Duodenal mucosa (tissue), 2 donors: Measurements from ENCODE around the gene CNGA1.
"Not testable (repeated sequence)": the region's sequence is repeated elsewhere in the genome, so short reads cannot be mapped to it uniquely, and the experiment has no call there.

Experiments used
- H3K27ac ChIP-seq: one replicate; pipeline ENCODE4 v1.7.0; 2013; ENCODE audit warnings: low read depth, low read length
- H3K27me3 ChIP-seq, 2 donors: one replicate each; pipeline ENCODE4 v1.7.0; 2013; ENCODE audit warnings: low read length in 2 of 2, control low read depth in 1 of 2; ENCODE audit not compliant: insufficient read depth in 2 of 2, control insufficient read depth in 1 of 2
- H3K36me3 ChIP-seq, 2 donors: one replicate each; pipeline ENCODE4 v1.7.0; 2013; ENCODE audit warnings: low read length in 2 of 2, control low read depth in 1 of 2; ENCODE audit not compliant: insufficient read depth in 2 of 2, control insufficient read depth in 1 of 2
- H3K4me1 ChIP-seq, 2 donors: one replicate each; pipeline ENCODE4 v1.7.0; 2013; ENCODE audit warnings: low read length in 2 of 2, control low read depth in 1 of 2; ENCODE audit not compliant: insufficient read depth in 2 of 2, control insufficient read depth in 1 of 2
- H3K4me3 ChIP-seq, 2 donors: one replicate each; pipeline ENCODE4 v1.7.0; 2013; ENCODE audit warnings: low read length in 2 of 2, low read depth in 1 of 2
- H3K9ac ChIP-seq, 2 donors: one replicate each; pipeline ENCODE4 v1.7.0; 2013; ENCODE audit warnings: low read length in 2 of 2, low read depth in 1 of 2
- H3K9me3 ChIP-seq, 2 donors: one replicate each; pipeline ENCODE4 v1.7.0; 2013; ENCODE audit warnings: low read length in 2 of 2, control low read depth in 1 of 2; ENCODE audit not compliant: control insufficient read depth in 1 of 2

CNGA1 gene

DNA sequence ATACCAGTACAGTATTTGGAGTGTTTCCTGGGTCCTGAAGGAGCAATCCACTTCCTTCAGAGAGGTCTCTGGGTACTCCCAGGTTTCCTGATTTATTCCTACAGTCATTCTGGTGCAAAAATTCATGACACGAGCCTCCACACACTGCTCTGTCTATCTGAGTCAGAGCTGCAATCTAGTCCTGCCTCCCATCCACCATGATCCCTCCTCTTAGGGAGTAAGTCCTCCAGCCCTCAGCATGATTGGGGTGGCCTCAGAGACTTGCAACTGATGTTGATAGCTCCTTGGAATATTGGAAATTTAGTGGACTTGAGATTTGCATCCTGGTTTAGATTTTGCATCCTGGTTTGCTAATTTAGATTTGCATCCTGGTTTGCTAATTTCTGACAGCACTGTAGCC is 20.5 kb downstream of the CNGA1 start:
- Histone ChIP-seq H3K9ac (no peak overlapping the region), H3K36me3 (no peaks in the 10 kb centered on the region), H3K4me1 (no peaks in the 10 kb centered on the region), H3K4me3 (no peak overlapping the region), H3K27ac (no peak overlapping the region), H3K9me3 (no peaks in the 10 kb centered on the region), H3K27me3 (no peaks in the 10 kb centered on the region)

DNA sequence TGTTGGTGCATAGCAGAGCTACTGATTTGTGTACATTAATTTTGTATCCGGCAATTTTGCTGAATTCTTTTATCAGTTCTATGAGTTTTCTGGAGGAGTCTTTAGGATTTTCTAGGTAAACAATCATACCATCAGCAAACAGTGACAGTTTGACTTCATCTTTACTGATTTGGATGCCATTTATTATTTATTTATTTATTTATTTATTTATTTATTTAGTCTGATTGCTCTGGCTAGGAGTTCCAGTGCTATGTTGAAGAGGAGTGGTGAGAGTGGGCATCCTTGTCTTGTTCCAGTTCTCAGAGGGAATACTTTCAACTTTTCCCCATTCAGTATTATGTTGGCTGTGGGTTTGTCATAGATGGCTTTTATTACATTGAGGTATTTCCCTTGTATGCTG is 24.0 kb downstream of the CNGA1 start:
- not testable (repeated sequence) for H3K36me3 ChIP-seq, H3K4me1 ChIP-seq, H3K4me3 ChIP-seq, H3K27ac ChIP-seq, H3K9ac ChIP-seq, H3K9me3 ChIP-seq, H3K27me3 ChIP-seq

DNA sequence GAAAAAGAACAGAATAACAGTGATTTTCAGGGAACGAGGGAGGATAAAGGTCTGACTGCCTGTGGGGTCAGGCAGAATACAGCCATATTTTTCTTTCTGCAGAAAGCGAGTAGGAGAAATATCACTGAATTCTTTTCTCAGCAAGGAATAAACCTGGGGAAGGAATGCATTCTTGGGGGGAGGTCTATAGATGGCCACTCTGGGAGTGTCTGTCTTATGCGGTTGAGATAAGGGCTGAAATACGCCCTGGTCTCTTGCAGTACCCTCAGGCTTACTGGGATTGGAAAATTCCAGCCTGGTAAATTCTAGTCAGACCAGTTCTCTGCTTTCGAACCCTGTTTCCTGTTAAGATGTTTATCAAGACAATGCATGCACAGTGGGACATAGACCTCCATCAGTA is 26.3 kb downstream of the CNGA1 start:
- Histone ChIP-seq H3K27me3 (no peaks in the 10 kb centered on the region), H3K27ac (no peak overlapping the region), H3K4me3 (no peak overlapping the region), H3K4me1 (no peaks in the 10 kb centered on the region), H3K9ac (no peak overlapping the region), H3K9me3 (peaks cover 5 to 7% of the 10 kb centered on the region in 2 donors), H3K36me3 (no peaks in the 10 kb centered on the region)

DNA sequence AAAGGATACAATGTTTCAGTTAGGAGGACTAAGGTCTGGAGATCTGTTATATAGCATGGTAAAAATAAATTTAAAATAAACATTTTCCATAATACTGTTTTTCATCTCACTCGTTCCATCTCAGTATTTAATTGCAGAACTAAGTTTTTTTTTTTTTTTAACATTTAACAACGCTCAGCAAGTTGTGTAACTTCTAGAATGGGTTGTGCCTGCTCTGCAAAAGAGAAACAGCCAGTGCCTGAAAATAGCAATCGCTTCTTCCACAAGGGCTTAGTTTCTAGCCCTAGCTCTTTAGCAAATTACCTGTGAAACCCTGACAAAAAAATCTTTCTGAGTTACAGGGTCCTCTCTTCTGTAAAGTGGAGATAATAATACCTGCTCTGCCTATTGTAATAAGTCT is 41.9 kb downstream of the CNGA1 start:
- no peaks in the 10 kb centered on the region for H3K27me3 ChIP-seq
- H3K4me3 ChIP-seq, result no peak overlapping the region
- no peaks in the 10 kb centered on the region for H3K4me1 ChIP-seq
- H3K36me3 ChIP-seq, result no peaks in the 10 kb centered on the region
- H3K9me3 ChIP-seq, result no peaks in the 10 kb centered on the region
- no peak overlapping the region for H3K27ac ChIP-seq
- no peak overlapping the region for H3K9ac ChIP-seq

DNA sequence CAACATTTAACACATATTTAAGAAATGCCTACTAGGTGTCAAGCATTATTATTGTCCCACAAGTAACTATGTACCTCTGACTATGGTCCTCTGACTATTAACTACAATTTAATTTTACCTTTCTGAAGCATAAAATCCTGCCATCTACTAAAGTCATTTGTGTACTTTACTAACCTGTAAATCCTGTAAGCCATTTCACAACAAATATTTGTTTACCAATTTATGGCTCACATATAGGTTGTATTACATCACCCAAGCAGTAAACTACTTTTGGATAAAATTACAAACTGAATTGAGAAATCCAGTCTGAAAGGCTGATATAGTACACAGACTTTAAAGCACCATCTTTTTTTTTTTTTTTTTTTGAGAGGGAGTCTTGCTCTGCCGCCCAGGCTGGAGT is 43.8 kb downstream of the CNGA1 start:
- Histone ChIP-seq H3K4me1 (no peaks in the 10 kb centered on the region), H3K36me3 (no peaks in the 10 kb centered on the region), H3K9me3 (no peaks in the 10 kb centered on the region), H3K27me3 (no peaks in the 10 kb centered on the region), H3K4me3 (no peak overlapping the region), H3K9ac (no peak overlapping the region), H3K27ac (no peak overlapping the region)

DNA sequence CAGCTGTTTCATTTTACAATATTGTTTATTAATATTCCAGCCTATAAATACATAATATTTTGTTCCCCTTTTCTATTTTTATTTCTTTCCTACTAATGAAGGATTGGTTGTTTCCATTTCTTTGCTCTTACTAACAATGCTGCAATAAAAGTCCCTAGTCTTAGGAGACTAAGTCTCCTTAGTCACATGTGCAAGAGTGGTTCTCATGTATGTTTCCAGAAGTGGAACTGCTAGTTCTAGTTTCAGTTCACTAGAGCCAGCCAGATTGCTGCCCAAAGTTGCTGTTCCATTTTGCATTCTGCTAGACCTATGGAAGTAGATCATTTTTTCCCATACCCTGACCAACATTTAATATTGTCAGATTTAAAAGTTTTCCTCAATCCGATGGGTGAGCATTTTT is 44.3 kb downstream of the CNGA1 start:
- no peaks in the 10 kb centered on the region for H3K36me3 ChIP-seq
- no peaks in the 10 kb centered on the region for H3K4me1 ChIP-seq
- no peaks in the 10 kb centered on the region for H3K27me3 ChIP-seq
- H3K27ac ChIP-seq, result no peak overlapping the region
- no peak overlapping the region for H3K9ac ChIP-seq
- H3K9me3 ChIP-seq, result no peaks in the 10 kb centered on the region
- H3K4me3 ChIP-seq, result no peak overlapping the region

DNA sequence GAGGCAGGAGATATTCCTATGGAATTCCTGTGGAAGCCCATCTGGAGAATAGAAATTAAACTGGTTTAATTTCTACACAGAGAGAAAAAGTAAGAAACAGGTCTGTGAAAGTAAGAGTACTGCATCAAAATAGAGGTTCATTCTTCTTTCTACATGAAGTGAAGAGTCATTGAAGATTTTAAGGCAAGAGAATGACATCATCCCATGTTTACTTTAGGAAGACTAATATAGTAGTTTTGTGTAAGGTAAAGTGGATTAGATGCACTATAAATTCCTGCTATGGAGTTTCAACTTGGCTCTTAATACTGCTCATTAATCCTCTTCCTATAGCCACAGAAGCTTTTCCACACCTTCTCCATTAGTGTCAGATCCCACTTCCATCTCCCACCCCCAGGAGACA is 47.6 kb downstream of the CNGA1 start:
- Histone ChIP-seq H3K36me3 (no peaks in the 10 kb centered on the region), H3K27ac (no peak overlapping the region), H3K9ac (no peak overlapping the region), H3K9me3 (no peaks in the 10 kb centered on the region), H3K4me3 (no peak overlapping the region), H3K27me3 (no peaks in the 10 kb centered on the region), H3K4me1 (no peaks in the 10 kb centered on the region)

DNA sequence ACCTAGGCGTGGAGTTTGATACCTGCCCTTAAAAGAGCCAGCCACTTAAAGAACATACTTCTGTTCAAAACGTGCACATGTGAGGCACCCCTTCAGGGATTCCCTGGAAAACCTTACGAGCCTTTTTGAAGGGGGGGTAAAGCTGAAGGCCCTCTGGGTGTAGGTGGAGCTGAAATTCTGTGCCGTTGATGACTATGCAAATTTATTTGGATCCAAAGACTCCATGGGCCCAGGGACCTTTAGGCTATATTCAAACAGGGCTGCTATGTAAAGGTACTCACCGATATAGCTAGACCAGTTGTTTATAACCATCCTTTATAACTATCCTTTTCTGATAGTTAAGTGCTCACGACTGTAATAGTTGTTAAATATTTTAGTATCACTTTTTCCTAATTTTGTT is 61.8 kb downstream of the CNGA1 start:
- Histone ChIP-seq H3K4me1 (no peaks in the 10 kb centered on the region), H3K36me3 (no peaks in the 10 kb centered on the region), H3K4me3 (no peak overlapping the region), H3K9me3 (no peaks in the 10 kb centered on the region), H3K27me3 (no peaks in the 10 kb centered on the region), H3K9ac (no peak overlapping the region), H3K27ac (no peak overlapping the region)

DNA sequence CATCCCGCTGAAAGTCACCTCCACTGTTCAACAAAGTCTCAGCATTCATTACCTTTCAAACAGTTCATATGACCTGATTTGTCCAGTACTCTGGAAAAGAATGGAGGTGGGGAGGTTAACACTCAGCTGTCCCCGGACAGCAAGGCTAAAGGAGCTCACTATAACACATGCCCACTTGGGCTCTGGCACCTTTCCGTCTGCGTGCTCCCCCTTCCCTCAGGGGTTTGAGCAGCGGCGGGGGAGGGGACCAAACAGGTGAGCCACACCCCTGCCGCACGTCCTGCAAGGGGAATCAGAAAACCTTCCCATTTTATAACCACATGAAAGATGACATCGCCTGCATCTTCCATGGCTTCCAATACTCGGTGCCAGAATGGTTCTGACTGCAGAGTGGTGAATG is 62.2 kb downstream of the CNGA1 start:
- H3K27ac ChIP-seq, result no peak overlapping the region
- no peak overlapping the region for H3K9ac ChIP-seq
- no peaks in the 10 kb centered on the region for H3K4me1 ChIP-seq
- H3K36me3 ChIP-seq, result no peaks in the 10 kb centered on the region
- H3K9me3 ChIP-seq, result no peaks in the 10 kb centered on the region
- no peak overlapping the region for H3K4me3 ChIP-seq
- H3K27me3 ChIP-seq, result no peaks in the 10 kb centered on the region

DNA sequence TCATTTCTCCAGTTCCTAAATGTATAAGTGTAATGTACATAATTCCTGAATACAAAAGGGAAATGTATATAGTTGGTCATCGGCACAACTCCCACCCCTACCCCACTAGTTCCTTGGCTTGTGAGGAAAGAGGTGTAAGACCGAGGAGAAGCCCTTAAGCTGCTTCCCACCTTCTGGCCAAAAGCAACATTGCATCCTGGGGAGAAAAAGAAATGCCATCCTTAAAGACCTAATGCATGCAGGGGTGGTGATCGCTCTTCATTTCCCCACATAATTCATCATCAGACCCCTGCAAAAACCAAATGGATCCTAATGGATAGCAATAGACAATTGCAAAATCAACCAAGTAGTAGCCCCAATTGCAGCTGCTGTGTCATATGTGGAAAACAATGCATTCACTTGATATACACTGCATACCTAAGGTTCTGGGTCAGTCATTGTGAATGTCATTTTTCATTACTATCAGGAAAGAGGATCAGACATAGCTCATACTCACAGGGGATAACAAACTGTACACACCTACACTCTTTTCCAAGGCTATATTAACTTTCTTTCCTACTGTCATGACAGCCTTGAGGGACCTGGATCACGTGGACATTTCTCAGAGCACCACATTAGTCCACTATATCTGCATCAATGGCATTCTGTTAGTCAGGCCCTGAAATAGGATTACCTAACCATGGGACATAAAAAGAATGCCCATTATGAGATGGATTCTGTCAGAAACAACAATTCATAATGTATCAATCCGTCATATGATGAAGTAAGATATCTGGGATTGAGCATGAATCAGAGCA is 70.4 kb downstream of the CNGA1 start:
- Histone ChIP-seq H3K4me1 (no peaks in the 10 kb centered on the region), H3K27ac (no peak overlapping the region), H3K36me3 (no peaks in the 10 kb centered on the region), H3K27me3 (no peaks in the 10 kb centered on the region), H3K4me3 (no peak overlapping the region), H3K9me3 (no peaks in the 10 kb centered on the region), H3K9ac (no peak overlapping the region)
